ENCODE data around the gene GNA12.

Gene GNA12

DNA sequence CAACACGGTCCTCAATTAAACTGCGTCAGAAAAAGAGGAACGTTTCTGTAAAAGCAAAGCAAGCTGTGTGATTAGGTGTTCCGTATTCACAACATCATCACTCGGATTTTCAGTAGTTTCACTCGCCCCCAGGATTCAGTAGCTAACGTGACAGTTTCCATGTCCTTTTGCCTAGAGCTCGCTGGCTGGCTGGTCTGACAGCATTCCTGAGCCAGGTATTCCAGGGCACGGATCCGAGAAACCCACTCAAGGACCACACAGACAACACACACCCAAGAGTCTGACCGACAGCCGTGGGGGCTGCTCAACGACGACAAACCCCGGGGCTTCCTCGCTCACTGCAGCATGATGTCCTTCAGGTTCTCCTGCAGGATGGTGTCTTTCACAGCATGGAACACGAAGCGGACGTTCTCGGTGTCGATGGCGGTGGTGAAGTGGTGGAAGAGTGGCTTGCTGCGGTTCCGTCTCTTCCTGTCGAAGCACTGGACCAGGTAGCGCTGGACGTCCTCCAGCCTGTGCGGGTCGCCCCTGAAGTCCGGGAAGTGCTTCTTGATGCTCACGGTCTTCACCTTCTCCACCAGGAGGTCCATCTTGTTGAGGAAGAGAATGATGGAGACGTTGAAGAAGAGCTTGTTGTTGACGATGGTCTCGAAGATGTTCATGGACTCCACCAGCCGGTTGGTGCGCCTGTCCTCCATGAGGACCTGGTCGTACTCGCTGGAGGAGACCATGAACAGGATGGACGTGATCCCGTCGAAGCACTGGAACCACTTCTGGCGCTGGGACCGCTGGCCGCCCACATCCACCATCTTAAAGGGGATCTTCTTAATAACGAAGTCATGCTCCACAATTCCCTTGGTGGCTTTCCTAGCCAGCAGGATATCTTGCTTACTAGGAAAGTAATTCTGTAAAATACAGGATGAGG lies 113.0 kb downstream of the GNA12 start:
- Histone ChIP-seq H3K9me2 (replicated peaks; ENCODE audit: control insufficient read depth, low read length) (no peaks in the 10 kb centered on the region), H3K36me3 (ENCODE audit: control insufficient read depth, low read length) (peaks cover 5% of the 10 kb centered on the region; the same call in 1 of the 2 replicates), H3F3A (ENCODE audit: control insufficient read depth, insufficient read depth) (no peaks in the 10 kb centered on the region), H3K4me1 (ENCODE audit: control insufficient read depth, low read length) (peaks cover 20% of the 10 kb centered on the region), H3K4me3 (ENCODE audit: low read length) (no peak overlapping the region), H3K79me2 (ENCODE audit: control insufficient read depth, low read length) (0 out of 2 replicates have a peak, but pooled peaks cover 3% of the 10 kb centered on the region), H4K20me1 (ENCODE audit: control insufficient read depth, insufficient read depth, low read depth, low read length) (peaks cover under 1% of the 10 kb centered on the region; the same call in 1 of the 2 replicates), H3K27ac (ENCODE audit: low read depth, low read length) (no peak overlapping the region), H3K9me3 (ENCODE audit: control insufficient read depth, insufficient read depth, low read length) (no peaks in the 10 kb centered on the region), H3K4me2 (ENCODE audit: low read length) (no peak overlapping the region), H3K27me3 (ENCODE audit: control insufficient read depth, low read length) (no peaks in the 10 kb centered on the region)
- TF ChIP-seq, protein P1, sequence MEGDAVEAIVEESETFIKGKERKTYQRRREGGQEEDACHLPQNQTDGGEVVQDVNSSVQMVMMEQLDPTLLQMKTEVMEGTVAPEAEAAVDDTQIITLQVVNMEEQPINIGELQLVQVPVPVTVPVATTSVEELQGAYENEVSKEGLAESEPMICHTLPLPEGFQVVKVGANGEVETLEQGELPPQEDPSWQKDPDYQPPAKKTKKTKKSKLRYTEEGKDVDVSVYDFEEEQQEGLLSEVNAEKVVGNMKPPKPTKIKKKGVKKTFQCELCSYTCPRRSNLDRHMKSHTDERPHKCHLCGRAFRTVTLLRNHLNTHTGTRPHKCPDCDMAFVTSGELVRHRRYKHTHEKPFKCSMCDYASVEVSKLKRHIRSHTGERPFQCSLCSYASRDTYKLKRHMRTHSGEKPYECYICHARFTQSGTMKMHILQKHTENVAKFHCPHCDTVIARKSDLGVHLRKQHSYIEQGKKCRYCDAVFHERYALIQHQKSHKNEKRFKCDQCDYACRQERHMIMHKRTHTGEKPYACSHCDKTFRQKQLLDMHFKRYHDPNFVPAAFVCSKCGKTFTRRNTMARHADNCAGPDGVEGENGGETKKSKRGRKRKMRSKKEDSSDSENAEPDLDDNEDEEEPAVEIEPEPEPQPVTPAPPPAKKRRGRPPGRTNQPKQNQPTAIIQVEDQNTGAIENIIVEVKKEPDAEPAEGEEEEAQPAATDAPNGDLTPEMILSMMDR (IDR thresholded peaks at IDR 0.05; ENCODE audit: low read depth, low read length, poor library complexity, severe bottlenecking), result no peak
- no peak for TF ChIP-seq EZH2phosphoT487 (IDR thresholded peaks at IDR 0.05; ENCODE audit: borderline replicate concordance, low read length)

DNA sequence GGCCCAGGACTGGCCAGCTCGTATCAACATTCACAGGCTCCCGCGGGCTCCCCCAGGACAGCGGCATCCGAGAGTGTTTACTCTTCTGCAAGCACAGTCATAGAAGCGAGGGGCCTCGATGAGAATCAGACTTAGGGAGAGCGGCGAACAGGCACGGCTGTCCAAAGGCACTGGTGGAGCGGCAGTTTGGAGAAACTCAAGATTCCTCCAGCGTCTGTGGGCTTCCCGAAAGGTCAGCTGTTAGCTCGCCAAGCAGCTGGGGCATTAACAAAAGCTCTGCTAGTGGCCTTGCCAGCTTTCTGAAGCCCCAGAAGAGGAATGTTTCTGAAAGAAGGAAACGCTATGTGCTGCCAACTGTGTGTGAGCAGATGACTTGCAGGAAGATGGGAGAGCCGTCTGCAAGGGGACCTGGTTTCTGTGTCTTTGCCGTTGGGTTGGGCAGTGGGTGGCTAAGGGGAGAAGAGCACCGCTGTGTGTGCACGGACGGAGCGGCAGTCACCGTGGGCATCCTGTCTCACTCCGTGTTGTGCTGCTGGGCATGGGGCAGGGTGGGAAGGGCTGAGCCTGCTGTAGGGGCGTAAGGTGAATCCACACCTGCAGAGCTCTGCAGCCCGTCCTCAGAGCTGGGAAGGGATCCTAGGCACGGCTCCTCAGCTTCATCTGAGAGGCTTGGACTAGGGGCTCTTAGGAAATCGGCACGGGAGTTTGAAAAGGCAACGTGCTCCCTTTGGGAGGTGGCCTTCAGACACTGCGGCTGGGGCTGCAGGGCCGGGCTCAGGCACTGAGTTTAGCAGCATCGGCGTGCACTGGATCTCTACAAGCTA lies 114.0 kb downstream of the GNA12 start:
- Histone ChIP-seq H3K9me3 (ENCODE audit: control insufficient read depth, insufficient read depth, low read length) (no peaks in the 10 kb centered on the region), H3K27ac (ENCODE audit: low read depth, low read length) (no peak overlapping the region), H3K79me2 (ENCODE audit: control insufficient read depth, low read length) (0 out of 2 replicates have a peak, but pooled peaks cover under 1% of the 10 kb centered on the region), H3K9me2 (replicated peaks; ENCODE audit: control insufficient read depth, low read length) (no peaks in the 10 kb centered on the region), H3K4me2 (ENCODE audit: low read length) (no peak overlapping the region), H3K36me3 (ENCODE audit: control insufficient read depth, low read length) (peaks cover 5% of the 10 kb centered on the region; the same call in 1 of the 2 replicates), H4K20me1 (ENCODE audit: control insufficient read depth, insufficient read depth, low read depth, low read length) (no peaks in the 10 kb centered on the region), H3K27me3 (ENCODE audit: control insufficient read depth, low read length) (no peaks in the 10 kb centered on the region), H3K4me3 (ENCODE audit: low read length) (no peak overlapping the region), H3F3A (ENCODE audit: control insufficient read depth, insufficient read depth) (no peaks in the 10 kb centered on the region), H3K4me1 (ENCODE audit: control insufficient read depth, low read length) (peaks cover 10% of the 10 kb centered on the region)
- TF ChIP-seq, protein P1 (IDR thresholded peaks at IDR 0.05; ENCODE audit: low read depth, low read length, poor library complexity, severe bottlenecking), result no peak
- no peak for TF ChIP-seq EZH2phosphoT487 (IDR thresholded peaks at IDR 0.05; ENCODE audit: borderline replicate concordance, low read length)

DNA sequence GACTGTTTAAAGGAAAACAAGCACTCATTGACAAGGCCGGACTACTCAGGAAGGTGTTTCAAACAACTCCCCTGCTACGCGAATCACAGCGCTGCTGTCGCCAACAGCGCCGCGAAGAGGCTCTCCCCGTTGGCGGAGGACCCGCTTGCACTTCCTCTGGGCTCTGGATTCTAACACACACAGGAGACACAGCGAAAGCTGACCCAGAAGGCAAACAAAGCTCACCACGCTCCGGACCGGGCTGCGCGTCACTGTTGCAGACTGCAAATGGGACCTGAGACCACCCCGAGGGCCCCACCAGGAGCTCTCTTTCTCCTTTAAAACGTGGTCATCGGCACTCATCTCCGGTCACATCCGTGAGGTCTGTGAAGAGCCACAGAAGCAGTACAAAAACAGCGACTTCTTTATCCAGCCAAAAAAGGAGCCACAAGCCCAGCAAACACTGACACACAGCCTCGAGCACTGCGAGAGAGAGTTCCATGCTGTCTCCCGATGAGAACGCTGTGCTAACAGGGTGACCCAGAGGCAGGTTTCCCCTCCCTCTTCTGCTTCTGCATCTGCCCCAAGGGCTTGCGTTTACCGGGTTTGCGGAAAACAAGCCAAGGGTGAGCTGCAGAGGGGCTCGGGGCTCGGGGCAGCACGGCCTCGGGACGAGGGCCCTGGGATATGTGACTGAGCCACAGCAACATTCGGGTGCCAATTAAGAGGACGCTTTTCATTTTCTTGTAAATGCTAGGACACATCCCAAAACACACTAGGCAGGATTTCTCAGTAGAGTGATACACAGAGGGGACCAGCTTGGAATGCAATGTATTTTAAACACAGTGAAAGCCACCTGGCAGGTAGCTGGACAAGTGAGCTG lies 114.8 kb downstream of the GNA12 start:
- no peaks in the 10 kb centered on the region for H3K27me3 ChIP-seq (ENCODE audit: control insufficient read depth, low read length)
- no peaks in the 10 kb centered on the region for H3F3A ChIP-seq (ENCODE audit: control insufficient read depth, insufficient read depth)
- H3K4me1 ChIP-seq (ENCODE audit: control insufficient read depth, low read length), result peaks cover 2% of the 10 kb centered on the region
- H3K36me3 ChIP-seq (ENCODE audit: control insufficient read depth, low read length), result peaks cover 5% of the 10 kb centered on the region; the same call in 1 of the 2 replicates
- no peaks in the 10 kb centered on the region for H4K20me1 ChIP-seq (ENCODE audit: control insufficient read depth, insufficient read depth, low read depth, low read length)
- no peak overlapping the region for H3K27ac ChIP-seq (ENCODE audit: low read depth, low read length)
- H3K79me2 ChIP-seq (ENCODE audit: control insufficient read depth, low read length), result no peaks in the 10 kb centered on the region
- no peak for TF ChIP-seq EZH2phosphoT487 (IDR thresholded peaks at IDR 0.05; ENCODE audit: borderline replicate concordance, low read length)
- TF ChIP-seq, protein P1 (IDR thresholded peaks at IDR 0.05; ENCODE audit: low read depth, low read length, poor library complexity, severe bottlenecking), result no peak
- no peak overlapping the region for H3K4me2 ChIP-seq (ENCODE audit: low read length)
- no peaks in the 10 kb centered on the region for H3K9me2 ChIP-seq (replicated peaks; ENCODE audit: control insufficient read depth, low read length)
- no peak overlapping the region for H3K4me3 ChIP-seq (ENCODE audit: low read length)
- no peaks in the 10 kb centered on the region for H3K9me3 ChIP-seq (ENCODE audit: control insufficient read depth, insufficient read depth, low read length)
